DOHH2 (cell line): Measurements from ENCODE around the gene DNAH10.

Source experiments
- CTCF ChIP-seq: fragments of 200-600 bp; sonication (generic); IDR thresholded peaks from one replicate; pipeline ENCODE4 v1.5.1; 2014; ENCODE audit warnings: antibody characterized with exemption, mild to moderate bottlenecking, low read depth, low read length; ENCODE audit not compliant: poor library complexity, severe bottlenecking
- EZH2phosphoT487 ChIP-seq: fragments of 200-600 bp; sonication (generic); IDR thresholded peaks from 2 replicates; pipeline ENCODE4 v1.6.1; 2017; ENCODE audit warnings: borderline replicate concordance, mild to moderate bottlenecking, antibody characterized with exemption, low read length, moderate library complexity, mixed read lengths

- TF ChIP-seq CTCF (no peak), EZH2phosphoT487 (no peak)
Observed at GRCh38 chr12:123960029-123960735, 198.1 kb downstream of the DNAH10 start.
